CD4-positive, alpha-beta T cell (primary cell): ENCODE measurements around the gene TNRC18. TPM values are rescaled to one million over a fixed set of nuclear protein-coding genes. Genes with fewer than 3 reads are reported as not detected.
A peak's percentile ranks its signal among the peaks of the same experiment; 100 is the strongest.

Source experiments
- ATAC-seq: fragments of 200-7000 bp; cut with Tn5 transposase; one replicate; pipeline ENCODE4 v1.10.0; 2022; ENCODE audit warnings: mild to moderate bottlenecking; ENCODE audit not compliant: poor library complexity
- CTCF ChIA-PET: fragments of 350-600 bp; sonication (Branson Sonifier 250); formaldehyde crosslinking; loops from one replicate; lab custom pipeline; 2021; ENCODE audit warnings: antibody characterized with exemption, inconsistent platforms; lab: Charles Lee
- POLR2A ChIA-PET: fragments of 350-600 bp; sonication (Branson Sonifier 250); formaldehyde crosslinking; loops from one replicate; lab custom pipeline; 2021; ENCODE audit warnings: antibody characterized with exemption, inconsistent platforms; lab: Charles Lee
- DNase-seq, 14 experiments: peaks; one replicate each; pipeline ENCODE4 v3.0.0-alpha.2; 2013 to 2020; ENCODE audit warnings: mixed read lengths in 2 of 14
- H3K27ac ChIP-seq, 2 donors: one replicate each; pipeline versions ENCODE4 v1.5.1 to v1.7.0; 2013; ENCODE audit warnings: low read length in 2 of 2, low read depth in 1 of 2, mild to moderate bottlenecking in 1 of 2
- H3K27me3 ChIP-seq, 2 experiments: 1 replicate in 1 of 2; 2 replicates in 1 of 2; pipeline versions ENCODE4 v1.6.1 to v1.7.0; 2013; ENCODE audit warnings: low read length in 2 of 2, control low read depth in 1 of 2, mild to moderate bottlenecking in 1 of 2, moderate library complexity in 1 of 2; ENCODE audit not compliant: insufficient read depth in 2 of 2, control insufficient read depth in 1 of 2
- H3K36me3 ChIP-seq: one replicate; pipeline ENCODE4 v1.6.1; 2013; ENCODE audit warnings: low read length, control low read depth; ENCODE audit not compliant: insufficient read depth
- H3K4me1 ChIP-seq: one replicate; pipeline ENCODE4 v1.6.1; 2013; ENCODE audit warnings: low read length, control low read depth; ENCODE audit not compliant: insufficient read depth
- H3K4me3 ChIP-seq: one replicate; pipeline ENCODE4 v1.5.1; 2013; ENCODE audit warnings: mild to moderate bottlenecking, low read length, moderate library complexity
- H3K9me3 ChIP-seq, 2 experiments: 1 replicate in 1 of 2; 2 replicates in 1 of 2; pipeline versions ENCODE4 v1.6.1 to v1.7.0; 2013; ENCODE audit warnings: low read length in 2 of 2, mild to moderate bottlenecking in 2 of 2, control low read depth in 1 of 2, moderate library complexity in 1 of 2; ENCODE audit not compliant: control insufficient read depth in 1 of 2, insufficient read depth in 1 of 2
- H3K27ac Mint-ChIP-seq: one replicate; pipeline ENCODE4 v1.8.0; 2020; ENCODE audit warnings: mixed read lengths
- H3K27me3 Mint-ChIP-seq: one replicate; pipeline ENCODE4 v1.8.0; 2021; ENCODE audit warnings: mixed read lengths
- H3K36me3 Mint-ChIP-seq: one replicate; pipeline ENCODE4 v1.8.0; 2021; ENCODE audit warnings: low read depth, mixed read lengths
- H3K4me1 Mint-ChIP-seq: one replicate; pipeline ENCODE4 v1.8.0; 2021; ENCODE audit warnings: low read depth, mixed read lengths
- H3K4me3 Mint-ChIP-seq: one replicate; pipeline ENCODE4 v1.8.0; 2020; ENCODE audit warnings: mild to moderate bottlenecking, mixed read lengths
- H3K9me3 Mint-ChIP-seq: one replicate; pipeline ENCODE4 v1.8.0; 2020; ENCODE audit warnings: mixed read lengths
- intact Hi-C, 2 experiments: fragments of 100-400 bp; cut with DNase I in 1 of 2; cut with micrococcal nuclease in 1 of 2; formaldehyde crosslinking; loops; one replicate each; pipeline versions ENCODE4 v1.15.1 to v1.9.0; 2023 to 2025; cut with DNase I, micrococcal nuclease
- total RNA-seq, 174 experiments: library from RNA in 2 of 174; stranded (reverse) in 2 of 174; gene quantifications; one replicate each; pipeline ENCODE4 v1.2.3 and lab custom pipeline; 2021 to 2026
- TF ChIP-seq, protein P1 (sequence below): fragments of 200-600 bp; IDR thresholded peaks from one replicate; pipeline ENCODE4 v1.8.0; 2022; ENCODE audit warnings: antibody characterized with exemption, mild to moderate bottlenecking

TNRC18 gene
- total RNA-seq, 2 experiments from 2014 or later = 69.9 TPM

DNA sequence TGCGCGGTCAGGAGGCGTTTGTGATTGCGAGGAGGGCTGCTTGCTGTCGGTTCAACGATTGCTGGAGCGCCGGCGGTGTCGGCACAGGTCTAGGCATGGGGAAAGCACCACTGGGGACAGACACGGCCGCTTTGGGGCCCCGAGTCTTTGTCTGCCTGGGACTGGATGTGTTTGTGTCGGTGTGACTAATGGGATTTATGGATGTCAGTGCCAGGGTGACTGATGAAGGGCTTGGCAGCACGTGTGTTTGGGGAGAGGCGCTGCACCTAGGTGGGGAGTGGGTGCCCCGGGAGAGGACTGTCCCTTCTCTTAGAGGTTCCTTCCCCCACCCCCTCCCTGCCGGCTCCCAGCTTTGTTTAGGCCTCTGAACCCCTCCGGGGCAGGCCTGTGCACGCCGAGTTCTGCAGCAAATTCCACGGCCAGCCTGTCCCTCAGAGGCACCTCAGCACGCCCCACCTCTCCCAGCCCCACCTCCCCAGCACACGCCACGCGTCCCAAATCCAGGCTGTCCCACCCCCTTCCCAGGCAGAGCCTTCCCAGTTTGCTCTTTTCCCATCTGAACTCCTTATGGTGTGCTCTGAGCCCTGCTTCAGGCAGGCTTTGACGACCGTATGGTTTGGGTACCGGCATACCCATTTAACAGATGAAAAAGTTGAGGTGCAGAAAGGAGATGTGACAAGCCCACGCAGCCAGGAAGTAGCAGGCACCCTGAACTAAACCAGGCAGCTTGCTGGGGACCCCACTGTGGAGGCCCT, 6.4 kb upstream of the TNRC18 start:
- intact Hi-C loops = no loop called here
- TF ChIP-seq, protein P1, sequence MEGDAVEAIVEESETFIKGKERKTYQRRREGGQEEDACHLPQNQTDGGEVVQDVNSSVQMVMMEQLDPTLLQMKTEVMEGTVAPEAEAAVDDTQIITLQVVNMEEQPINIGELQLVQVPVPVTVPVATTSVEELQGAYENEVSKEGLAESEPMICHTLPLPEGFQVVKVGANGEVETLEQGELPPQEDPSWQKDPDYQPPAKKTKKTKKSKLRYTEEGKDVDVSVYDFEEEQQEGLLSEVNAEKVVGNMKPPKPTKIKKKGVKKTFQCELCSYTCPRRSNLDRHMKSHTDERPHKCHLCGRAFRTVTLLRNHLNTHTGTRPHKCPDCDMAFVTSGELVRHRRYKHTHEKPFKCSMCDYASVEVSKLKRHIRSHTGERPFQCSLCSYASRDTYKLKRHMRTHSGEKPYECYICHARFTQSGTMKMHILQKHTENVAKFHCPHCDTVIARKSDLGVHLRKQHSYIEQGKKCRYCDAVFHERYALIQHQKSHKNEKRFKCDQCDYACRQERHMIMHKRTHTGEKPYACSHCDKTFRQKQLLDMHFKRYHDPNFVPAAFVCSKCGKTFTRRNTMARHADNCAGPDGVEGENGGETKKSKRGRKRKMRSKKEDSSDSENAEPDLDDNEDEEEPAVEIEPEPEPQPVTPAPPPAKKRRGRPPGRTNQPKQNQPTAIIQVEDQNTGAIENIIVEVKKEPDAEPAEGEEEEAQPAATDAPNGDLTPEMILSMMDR = no peak
- H3K4me1 ChIP-seq = peaks cover 49% of the 10 kb centered on the region
- no peak overlapping the region for H3K27ac ChIP-seq
- ATAC-seq (no peak), DNase-seq (peak in 2 of 14 experiments; percentile 37 to 45)
- Mint-ChIP-seq H3K27me3 (peaks cover 82% of the 10 kb centered on the region), H3K36me3 (no peaks in the 10 kb centered on the region), H3K9me3 (no peaks in the 10 kb centered on the region), H3K4me3 (peak overlapping the region; percentile 45), H3K4me1 (peaks cover 18% of the 10 kb centered on the region), H3K27ac (no peak overlapping the region)
- no peaks in the 10 kb centered on the region for H3K36me3 ChIP-seq
- CTCF ChIA-PET = no interaction called here
- H3K9me3 ChIP-seq = peaks cover 5 to 58% of the 10 kb centered on the region in 2 experiments
- H3K27me3 ChIP-seq = peaks cover 63 to 67% of the 10 kb centered on the region in 2 experiments
- H3K4me3 ChIP-seq = no peak overlapping the region
- POLR2A ChIA-PET = no interaction called here

DNA sequence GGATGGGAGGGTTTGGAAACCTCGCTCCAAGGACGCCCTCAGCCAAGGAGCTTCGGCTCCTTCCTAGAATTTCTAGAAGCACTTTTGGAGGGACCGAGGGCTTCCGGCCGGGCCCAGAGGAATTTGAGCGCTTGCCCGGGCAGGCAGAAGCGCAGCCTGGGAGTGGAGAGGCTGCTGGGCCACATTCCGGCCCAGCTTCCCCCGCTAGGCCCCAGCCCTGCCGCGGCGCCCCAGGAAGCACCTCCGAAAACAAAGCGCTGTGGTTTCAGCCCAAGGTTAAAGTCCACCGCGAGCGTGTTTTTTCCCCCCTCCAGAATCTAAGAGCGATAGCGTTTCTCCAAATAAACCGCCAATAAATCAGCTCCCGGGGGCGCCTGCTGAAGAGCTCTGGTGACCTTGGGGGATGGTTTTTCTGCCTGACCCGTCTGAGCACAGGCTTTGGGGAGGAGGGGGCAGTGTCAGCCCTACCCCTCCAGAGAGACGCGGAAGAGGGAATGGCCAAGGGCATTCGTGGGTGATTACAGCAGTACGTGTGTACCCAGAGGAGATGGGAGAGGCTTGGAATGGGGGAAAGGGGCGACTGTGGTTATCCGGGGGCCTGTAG, 5.7 kb upstream of the TNRC18 start:
- ChIA-PET CTCF (no interaction called here), POLR2A (no interaction called here)
- H3K36me3 Mint-ChIP-seq = no peaks in the 10 kb centered on the region
- DNase-seq = peak in 1 of 14 experiments; percentile 30
- H3K4me1 Mint-ChIP-seq = peaks cover 25% of the 10 kb centered on the region
- H3K9me3 Mint-ChIP-seq = no peaks in the 10 kb centered on the region
- no peak for ATAC-seq
- Histone ChIP-seq H3K27ac (no peak overlapping the region), H3K9me3 (peaks cover 5 to 59% of the 10 kb centered on the region in 2 experiments), H3K27me3 (peaks cover 69 to 74% of the 10 kb centered on the region in 2 experiments), H3K4me1 (peaks cover 55% of the 10 kb centered on the region), H3K4me3 (no peak overlapping the region), H3K36me3 (no peaks in the 10 kb centered on the region)
- H3K4me3 Mint-ChIP-seq = no peak overlapping the region
- H3K27ac Mint-ChIP-seq = no peak overlapping the region
- intact Hi-C loops = no loop called here
- TF ChIP-seq, protein P1 = no peak
- peaks cover 82% of the 10 kb centered on the region for H3K27me3 Mint-ChIP-seq

DNA sequence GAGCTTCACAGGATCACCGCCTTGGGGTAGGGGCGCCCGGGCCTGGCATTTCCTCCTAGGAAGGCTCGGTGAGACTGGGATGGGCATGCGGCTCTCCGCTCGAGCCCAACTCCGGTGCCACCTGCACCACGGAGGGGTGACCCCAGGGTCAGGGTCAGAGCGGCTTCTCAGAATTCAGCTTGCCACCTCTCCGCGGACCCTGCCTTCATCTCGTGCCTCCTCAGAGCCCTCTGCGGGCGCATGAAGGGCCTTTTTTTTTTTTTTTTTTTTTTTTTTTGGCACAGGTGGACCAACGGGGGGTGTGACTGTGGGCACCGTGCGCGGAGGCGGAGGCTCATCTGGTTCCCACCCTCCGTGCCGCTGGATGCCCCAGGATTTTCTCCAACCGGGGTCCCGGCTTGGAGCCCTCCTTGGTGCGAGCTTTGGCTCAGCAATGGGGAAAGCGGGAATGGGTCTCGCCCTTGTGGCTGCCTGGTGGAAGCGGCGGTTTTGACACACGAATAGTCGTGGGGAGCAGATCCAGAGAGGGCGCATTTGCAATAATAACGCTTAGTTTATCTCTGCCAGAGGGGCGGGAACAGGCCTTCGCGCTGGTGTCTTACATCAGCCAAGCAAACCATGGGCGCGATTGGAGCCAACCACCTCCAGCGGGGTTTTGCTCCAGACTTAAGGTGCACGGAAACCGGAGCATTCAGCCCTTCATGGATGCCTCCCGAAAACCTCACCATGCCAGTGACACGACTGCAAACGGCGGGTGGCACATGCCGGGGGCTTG, 5.0 kb upstream of the TNRC18 start:
- Mint-ChIP-seq H3K27ac (no peak overlapping the region), H3K4me1 (peaks cover 29% of the 10 kb centered on the region), H3K9me3 (no peaks in the 10 kb centered on the region), H3K27me3 (peaks cover 85% of the 10 kb centered on the region), H3K4me3 (no peak overlapping the region), H3K36me3 (no peaks in the 10 kb centered on the region)
- ChIA-PET CTCF (no interaction called here), POLR2A (no interaction called here)
- Histone ChIP-seq H3K27me3 (peaks cover 74 to 79% of the 10 kb centered on the region in 2 experiments), H3K36me3 (no peaks in the 10 kb centered on the region), H3K4me3 (no peak overlapping the region), H3K9me3 (peaks cover 5 to 61% of the 10 kb centered on the region in 2 experiments), H3K4me1 (peaks cover 61% of the 10 kb centered on the region), H3K27ac (no peak overlapping the region)
- intact Hi-C loops = no loop called here
- no peak for ATAC-seq
- peak in 2 of 14 experiments; percentile 27 to 41 for DNase-seq
- TF ChIP-seq, protein P1 = no peak
